Right lobe of liver (tissue), 4 donors: ENCODE data around the gene AUNIP.

Experiments
- CTCF ChIP-seq, 4 donors: fragments of 200-600 bp in 3 of 4; fragments of 450-650 bp in 1 of 4; IDR thresholded peaks; one replicate each; pipeline versions ENCODE4 v1.5.1 to v1.8.0; 2016 to 2022; ENCODE audit warnings: antibody characterized with exemption in 4 of 4, mild to moderate bottlenecking in 2 of 4
- POLR2A ChIP-seq: fragments of 450-650 bp; IDR thresholded peaks from one replicate; pipeline ENCODE4 v1.6.1; 2017; ENCODE audit warnings: antibody characterized with exemption, mild to moderate bottlenecking
- donor health status: DM: no; HTN: no; CAD: no.
- donor health status: DM: no; HTN: no; CAD: no.
- donor health status: DM: no; HTN: yes; CAD: no.

- TF ChIP-seq CTCF (IDR thresholded peaks at IDR 0.05) (peak in 3 of 4 donors; percentile 15 to 31 (median 20)), POLR2A (no peak)
Measured at GRCh38 chr1:25873120-25873519, 13.9 kb upstream of the AUNIP start.
